ENCODE data around the gene DBX1. TPM values are rescaled to one million over a fixed set of nuclear protein-coding genes. Genes with fewer than 3 reads are reported as not detected.

DBX1 gene
- total and polyA plus RNA-seq, 8 donors, result not detected

DNA sequence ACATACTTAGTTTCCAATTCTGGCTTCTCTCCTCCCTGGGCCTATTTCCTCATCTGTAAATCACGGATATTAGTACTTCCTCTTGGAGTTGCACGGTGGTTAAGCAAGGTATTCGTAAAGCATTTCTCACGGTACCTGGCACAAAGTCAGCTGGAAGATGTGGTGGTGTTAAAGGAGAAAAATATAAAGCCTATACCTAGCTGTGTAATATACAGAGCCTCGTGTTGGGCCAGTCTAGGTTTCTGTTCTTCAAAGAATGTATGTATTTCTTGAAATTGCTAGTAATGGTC, 47.2 kb downstream of the DBX1 start:
- Histone ChIP-seq H3K36me3 (peaks cover 0 to 63% (median 53%) of the 10 kb centered on the region in 4 donors), H3K27ac (peak overlapping the region in 4 of 5 donors; percentile 75 to 84 (median 84)), H3K27me3 (no peaks in the 10 kb centered on the region), H3K9me3 (no peaks in the 10 kb centered on the region), H3K4me1 (peaks cover 17 to 34% (median 24%) of the 10 kb centered on the region in 4 donors), H3K4me3 (no peak overlapping the region)
- WGBS, 5 donors, result 32 to 47% (median 42%) methylated on average over 5 of the region's 5 CpGs
- intact Hi-C loops (cut with DNase I; ENCODE audit: low total_unique reads), result no loop called here
- no peak for TF ChIP-seq CTCF (IDR thresholded peaks at IDR 0.05)
- TF ChIP-seq POLR2AphosphoS5 (IDR thresholded peaks at IDR 0.05), result no peak
- TF ChIP-seq POLR2A (IDR thresholded peaks at IDR 0.05), result no peak
- TF ChIP-seq EP300 (IDR thresholded peaks at IDR 0.05), result no peak
- DNase-seq, result no peak

- Histone ChIP-seq H3K4me1 (peaks cover 17 to 34% (median 24%) of the 10 kb centered on the region in 4 donors), H3K4me3 (peak overlapping the region in 1 of 4 donors; percentile 22), H3K27ac (peak overlapping the region; percentile 52 to 84 (median 84)), H3K9me3 (no peaks in the 10 kb centered on the region), H3K27me3 (no peaks in the 10 kb centered on the region), H3K36me3 (peaks cover 0 to 63% (median 53%) of the 10 kb centered on the region in 4 donors)
- WGBS, 5 donors, result 32 to 49% (median 42%) methylated on average over 10 to 15 of the region's 15 CpGs
- intact Hi-C loops (cut with DNase I; ENCODE audit: low total_unique reads), result no loop called here
- TF ChIP-seq POLR2AphosphoS5 (IDR thresholded peaks at IDR 0.05) (peak; percentile 37 to 72 (median 61)), EP300 (IDR thresholded peaks at IDR 0.05) (no peak)
- DNase-seq, result peak; percentile 79 to 81
These were observed 47.8 kb downstream of the DBX1 start for GRCh38 chr11:20112291-20113148.

DNA sequence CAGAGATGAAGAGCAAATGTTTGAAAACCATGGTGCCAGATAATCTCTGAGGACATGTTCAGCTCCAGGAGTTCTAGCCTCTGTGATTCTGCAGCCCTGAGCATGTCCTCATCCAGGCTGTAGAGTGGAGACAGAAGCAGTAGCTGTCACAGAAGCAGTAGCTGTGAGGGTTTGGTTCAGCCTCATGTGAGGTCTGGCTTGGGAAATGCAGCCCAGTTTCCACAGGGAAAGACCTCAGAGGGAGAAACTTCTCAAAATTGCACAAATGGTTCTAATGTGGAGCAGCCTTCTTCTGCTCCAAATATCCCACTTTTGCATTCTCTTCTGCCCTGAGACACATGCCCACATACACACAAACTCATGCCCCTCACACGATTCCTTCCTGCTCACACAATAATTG, 48.4 kb downstream of the DBX1 start:
- TF ChIP-seq CTCF (IDR thresholded peaks at IDR 0.05), result no peak
- TF ChIP-seq POLR2A (IDR thresholded peaks at IDR 0.05), result no peak
- no peak for TF ChIP-seq EP300 (IDR thresholded peaks at IDR 0.05)
- TF ChIP-seq POLR2AphosphoS5 (IDR thresholded peaks at IDR 0.05), result no peak
- Histone ChIP-seq H3K9me3 (no peaks in the 10 kb centered on the region), H3K27me3 (no peaks in the 10 kb centered on the region), H3K4me1 (peaks cover 17 to 34% (median 24%) of the 10 kb centered on the region in 4 donors), H3K27ac (peak overlapping the region; percentile 52 to 84 (median 84)), H3K36me3 (peaks cover 0 to 60% (median 50%) of the 10 kb centered on the region in 4 donors), H3K4me3 (no peak overlapping the region)
- no peak for DNase-seq
- 25 to 68% (median 59%) methylated on average over 1 of the region's 1 CpG for WGBS, 5 donors
- intact Hi-C loops (cut with DNase I; ENCODE audit: low total_unique reads), result no loop called here

DNA sequence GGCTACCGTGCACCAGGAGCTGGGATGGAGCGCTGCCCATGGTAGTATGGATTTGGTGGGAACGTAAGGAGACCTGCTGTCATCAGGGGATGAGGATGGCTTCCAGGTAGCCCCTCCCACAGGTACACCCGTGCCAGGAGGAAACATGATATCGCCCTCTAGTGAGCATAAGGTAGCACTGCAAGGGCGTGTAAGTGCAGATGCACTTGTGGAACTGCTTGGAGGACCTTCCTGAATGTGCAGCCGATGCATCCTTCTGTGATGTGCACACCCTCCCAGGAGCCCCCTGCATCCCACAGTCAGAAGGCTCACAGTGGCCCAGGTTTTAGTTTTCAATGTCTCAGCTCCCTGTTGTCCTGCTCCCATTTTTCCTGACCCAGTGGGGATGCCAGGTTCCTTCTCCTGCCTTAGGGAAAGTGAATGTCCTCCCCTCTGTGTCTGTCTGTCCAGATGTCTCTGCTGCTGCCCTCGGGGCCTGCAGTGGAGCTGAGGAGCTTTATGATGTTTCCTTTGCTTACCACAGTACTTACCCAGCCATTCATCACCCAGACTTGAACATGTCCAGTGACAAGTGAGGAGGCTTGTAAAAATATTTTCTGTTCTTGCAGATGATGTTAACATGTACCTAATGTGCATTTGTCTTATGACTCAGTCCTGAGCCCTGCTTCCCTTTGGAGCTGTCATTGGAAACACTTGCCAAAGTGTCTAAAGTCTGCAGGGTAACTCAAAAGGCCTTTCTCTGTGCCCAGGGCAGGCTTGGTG, 49.2 kb downstream of the DBX1 start:
- intact Hi-C loops (cut with DNase I; ENCODE audit: low total_unique reads), result no loop called here
- Histone ChIP-seq H3K4me1 (peaks cover 17 to 34% (median 24%) of the 10 kb centered on the region in 4 donors), H3K4me3 (no peak overlapping the region), H3K27me3 (no peaks in the 10 kb centered on the region), H3K9me3 (no peaks in the 10 kb centered on the region), H3K36me3 (peaks cover 0 to 55% (median 45%) of the 10 kb centered on the region in 4 donors), H3K27ac (peak overlapping the region in 3 of 5 donors; percentile 84)
- 18 to 27% (median 22%) methylated on average over 7 to 8 of the region's 8 CpGs for WGBS, 5 donors
- peak; percentile 58 to 77 for DNase-seq
- TF ChIP-seq CTCF (IDR thresholded peaks at IDR 0.05) (peak in 5 of 7 experiments; percentile 58 to 86 (median 75)), EP300 (IDR thresholded peaks at IDR 0.05) (no peak), POLR2AphosphoS5 (IDR thresholded peaks at IDR 0.05) (peak in 1 of 3 donors; percentile 19), POLR2A (IDR thresholded peaks at IDR 0.05) (no peak)

Data from stomach (tissue), 9 donors.